Measurements from ENCODE around the gene FOXR1.
"Not testable (repeated sequence)": the region's sequence is repeated elsewhere in the genome, so short reads cannot be mapped to it uniquely, and the experiment has no call there.

FOXR1 gene

DNA sequence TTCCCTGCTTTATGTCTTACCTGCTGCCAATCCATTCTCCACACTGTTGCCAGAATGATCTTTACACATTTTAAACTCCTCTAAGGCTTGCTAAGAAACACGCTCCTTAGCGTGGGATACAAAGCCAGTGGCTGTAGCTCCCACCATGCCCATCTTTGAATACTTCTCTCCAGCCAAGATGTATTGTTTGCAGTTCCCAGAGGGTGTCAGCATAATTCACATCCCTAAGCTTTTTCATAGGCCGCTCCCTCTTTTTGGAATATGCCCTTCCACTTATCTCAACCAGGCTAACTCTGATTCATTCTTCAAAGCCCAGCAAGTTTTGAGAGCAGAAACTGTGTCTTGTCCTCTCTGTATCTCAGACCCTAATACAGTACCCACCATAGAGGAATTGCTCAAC, 23.6 kb upstream of the FOXR1 start:
- DNase-seq, result no peak

DNA sequence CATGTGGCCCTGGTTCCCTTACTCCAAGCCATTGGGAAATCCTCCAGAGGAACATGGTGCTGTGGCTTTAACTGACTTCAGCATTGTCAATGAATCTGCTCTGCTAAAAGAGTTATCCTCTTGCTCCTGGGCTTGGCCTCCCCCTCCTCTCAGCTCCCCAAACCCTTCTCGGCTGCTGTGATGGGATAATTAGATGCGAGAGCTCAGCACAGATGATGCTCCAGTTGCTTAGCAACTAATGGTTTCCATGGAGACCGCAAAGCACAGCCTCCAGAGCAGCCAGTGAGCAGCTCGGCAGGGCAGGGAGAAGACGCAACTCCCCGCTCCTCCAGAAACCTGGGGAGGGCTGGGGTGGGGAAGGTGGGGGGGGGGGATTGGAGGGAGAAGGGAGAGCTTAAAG, 18.3 kb upstream of the FOXR1 start:
- no peak for DNase-seq

DNA sequence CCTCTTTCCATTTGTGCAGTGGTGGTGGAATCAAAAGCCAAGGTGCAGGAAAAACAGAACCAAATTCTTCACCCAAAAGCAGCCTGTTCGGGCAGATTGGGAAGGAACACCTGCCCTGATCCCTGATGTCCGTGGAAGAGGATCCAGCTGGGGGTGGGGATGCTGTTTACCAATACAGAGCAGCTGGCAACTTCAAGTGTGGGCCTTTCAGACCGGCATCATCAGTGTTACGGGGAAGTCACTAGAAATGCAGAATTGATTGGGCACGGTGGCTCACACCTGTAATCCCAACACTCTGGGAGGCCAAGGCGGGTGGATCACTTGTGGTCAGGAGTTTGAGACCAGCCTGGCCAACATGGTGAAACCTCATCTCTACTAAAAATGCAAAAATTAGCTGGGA, 17.6 kb upstream of the FOXR1 start:
- not testable (repeated sequence) for DNase-seq

DNA sequence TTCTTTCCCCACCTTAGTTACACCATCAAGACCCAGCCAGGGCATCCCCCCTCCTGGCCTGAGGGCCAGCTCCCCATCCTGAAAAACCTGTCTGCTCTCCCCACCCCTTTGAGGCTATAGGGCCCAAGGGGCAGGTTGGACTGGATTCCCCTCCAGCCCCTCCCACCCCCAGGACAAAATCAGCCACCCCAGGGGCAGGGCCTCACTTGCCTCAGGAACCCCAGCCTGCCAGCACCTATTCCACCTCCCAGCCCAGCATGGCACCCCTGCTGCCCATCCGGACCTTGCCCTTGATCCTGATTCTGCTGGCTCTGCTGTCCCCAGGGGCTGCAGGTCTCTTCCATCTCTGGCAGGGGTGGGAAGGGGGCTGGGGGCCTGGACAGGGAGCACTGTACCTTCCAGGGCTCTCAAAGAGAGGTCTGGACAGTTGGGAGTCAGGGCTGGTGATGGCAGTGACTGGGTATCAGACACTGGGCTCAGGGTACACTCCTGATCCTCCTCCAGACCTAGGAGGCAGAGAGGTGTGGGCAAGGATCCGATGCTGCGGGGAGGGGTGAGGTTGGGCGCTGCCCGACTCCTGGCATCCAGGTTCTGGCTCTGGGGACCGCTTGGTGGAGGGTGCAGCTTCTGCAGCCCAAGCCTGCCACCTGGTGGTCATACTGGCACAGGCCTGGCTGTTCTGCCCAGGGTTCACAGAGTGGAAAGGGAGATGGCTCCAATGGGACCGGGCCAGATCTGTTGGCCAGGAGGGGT, 15.3 kb upstream of the FOXR1 start, which contains the start of gene UPK2:
UPK2 (plus strand) TSS at position 205 of the 753 bp plus-strand sequence; CDS start at position 258, 53 bp downstream.
- peak; percentile 90 for DNase-seq

DNA sequence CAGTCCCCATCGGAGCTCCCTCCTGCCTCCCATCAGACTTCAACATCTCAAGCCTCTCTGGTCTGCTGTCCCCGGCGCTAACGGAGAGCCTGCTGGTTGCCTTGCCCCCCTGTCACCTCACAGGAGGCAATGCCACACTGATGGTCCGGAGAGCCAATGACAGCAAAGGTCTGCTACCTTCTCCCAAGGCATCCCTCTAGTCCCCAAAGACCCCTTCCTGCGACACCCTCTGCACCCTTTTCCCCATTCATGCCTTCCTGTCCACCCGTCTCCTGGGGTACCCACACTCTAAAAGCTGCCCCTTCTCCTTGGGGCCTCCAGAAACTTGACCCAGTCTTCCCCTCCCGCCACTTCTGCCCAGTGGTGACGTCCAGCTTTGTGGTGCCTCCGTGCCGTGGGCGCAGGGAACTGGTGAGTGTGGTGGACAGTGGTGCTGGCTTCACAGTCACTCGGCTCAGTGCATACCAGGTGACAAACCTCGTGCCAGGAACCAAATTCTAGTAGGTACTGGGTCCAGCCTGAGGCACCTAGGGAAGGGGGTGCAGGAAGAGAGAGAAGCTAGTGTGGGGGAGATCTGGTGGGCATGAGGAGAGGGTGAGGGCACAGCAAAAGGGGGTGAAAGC, 14.6 kb upstream of the FOXR1 start:
- DNase-seq, result no peak

DNA sequence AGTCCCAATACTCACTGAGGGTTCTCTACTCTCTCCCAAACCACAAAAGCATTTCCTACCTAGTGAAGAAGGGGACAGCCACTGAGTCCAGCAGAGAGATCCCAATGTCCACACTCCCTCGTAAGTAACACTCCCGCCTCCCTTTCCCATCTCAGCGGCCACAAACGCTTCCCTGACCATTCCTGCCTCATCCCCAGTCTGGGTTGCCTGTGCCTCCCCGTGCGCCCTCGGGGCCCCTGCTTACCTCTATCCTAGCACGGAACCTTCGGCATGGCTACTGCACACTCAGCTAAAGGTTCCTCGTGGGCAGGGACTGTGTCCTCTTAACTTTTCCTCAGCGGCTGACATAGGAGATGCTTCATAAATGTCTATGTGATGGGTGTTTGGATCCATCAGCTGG, 14.0 kb upstream of the FOXR1 start:
- DNase-seq, result no peak

DNA sequence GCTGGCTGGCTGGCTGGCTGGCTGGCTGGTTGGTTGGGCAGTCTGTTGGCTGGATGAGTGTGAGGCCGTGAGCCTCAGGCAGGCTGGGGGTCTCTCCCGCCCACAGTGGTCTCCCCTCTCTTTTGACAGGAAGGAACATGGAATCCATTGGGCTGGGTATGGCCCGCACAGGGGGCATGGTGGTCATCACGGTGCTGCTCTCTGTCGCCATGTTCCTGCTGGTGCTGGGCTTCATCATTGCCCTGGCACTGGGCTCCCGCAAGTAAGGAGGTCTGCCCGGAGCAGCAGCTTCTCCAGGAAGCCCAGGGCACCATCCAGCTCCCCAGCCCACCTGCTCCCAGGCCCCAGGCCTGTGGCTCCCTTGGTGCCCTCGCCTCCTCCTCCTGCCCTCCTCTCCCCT, 13.6 kb upstream of the FOXR1 start:
- no peak for DNase-seq

DNA sequence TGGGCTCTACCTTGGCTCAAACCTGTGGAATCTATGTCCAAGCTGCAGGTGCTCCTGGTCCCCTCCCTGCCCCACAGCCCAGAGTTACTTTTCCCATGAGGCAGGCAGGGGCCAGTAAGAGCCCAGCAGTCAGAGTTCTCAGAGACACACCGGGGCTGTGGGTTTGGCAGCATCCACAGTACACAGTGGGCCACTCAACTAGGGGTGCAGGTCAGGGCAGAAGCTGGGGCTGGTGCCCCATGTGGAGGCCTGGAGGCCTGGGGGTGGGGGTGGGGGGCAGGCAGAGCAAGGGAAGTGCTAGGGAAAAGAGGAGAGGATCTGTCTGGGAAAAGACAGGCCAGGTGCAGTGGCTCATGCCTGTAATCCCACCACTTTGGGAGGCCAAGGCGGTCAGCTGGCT, 13.0 kb upstream of the FOXR1 start:
- DNase-seq, result no peak

DNA sequence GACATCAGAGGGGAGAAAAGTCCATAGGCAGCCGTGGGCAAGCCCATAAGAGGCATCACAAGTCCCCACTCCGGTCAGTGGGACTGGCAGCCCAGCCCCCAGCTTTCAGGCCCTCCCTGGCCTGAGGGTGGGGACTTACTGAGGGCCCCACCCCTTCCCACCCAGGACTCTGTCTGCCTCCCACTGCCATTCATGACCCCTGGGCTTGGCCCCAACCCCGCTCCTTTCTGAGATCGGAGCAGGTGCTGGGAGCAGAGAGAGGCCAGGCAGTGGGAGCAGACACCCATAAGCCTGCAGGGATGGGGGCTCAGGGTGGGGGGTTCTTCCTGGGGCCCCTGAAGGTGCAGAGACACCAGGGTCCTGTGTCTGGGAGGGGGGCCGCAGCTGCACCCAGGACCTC, 10.4 kb upstream of the FOXR1 start:
- DNase-seq, result no peak

DNA sequence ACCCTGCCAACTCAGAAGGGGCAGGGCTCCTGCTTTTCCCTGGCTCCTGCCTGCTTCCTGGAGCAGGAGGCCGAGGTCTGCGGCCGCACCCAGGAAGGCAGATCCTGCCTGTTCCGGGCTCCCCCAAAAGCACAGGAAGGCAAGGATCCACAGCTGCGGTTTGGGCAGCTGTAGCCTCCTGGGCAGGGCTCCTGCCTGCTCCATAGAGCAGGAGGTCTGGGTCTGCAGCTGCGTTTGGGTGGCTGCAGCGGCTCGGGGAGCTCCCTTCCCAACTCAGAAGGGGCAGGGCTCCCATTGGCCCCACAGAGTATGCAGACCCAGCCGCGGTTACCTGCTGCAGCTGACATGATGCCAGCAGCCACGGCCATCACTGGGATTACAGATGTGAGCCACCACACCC, 10.0 kb upstream of the FOXR1 start:
- DNase-seq, result no peak

DNA sequence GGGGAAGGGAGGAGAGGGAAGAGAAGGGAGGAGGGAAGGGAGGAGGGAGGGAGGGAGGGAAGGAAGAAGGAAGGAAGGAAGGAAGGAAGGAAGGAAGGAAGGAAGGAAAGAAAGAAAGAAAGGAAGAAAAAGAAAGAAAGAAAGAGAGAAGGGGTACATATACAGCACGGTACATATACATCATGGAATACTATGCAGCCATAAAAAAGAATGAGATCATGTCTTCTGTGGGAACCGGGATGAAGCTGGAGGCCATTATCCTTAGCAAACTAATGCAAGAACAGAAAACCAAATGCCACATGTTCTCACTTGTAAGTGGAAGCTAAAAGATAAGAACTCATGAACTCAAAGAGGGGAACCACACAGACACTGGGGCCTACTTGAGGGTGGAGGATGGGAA, 2.1 kb upstream of the FOXR1 start:
- not testable (repeated sequence) for DNase-seq

DNA sequence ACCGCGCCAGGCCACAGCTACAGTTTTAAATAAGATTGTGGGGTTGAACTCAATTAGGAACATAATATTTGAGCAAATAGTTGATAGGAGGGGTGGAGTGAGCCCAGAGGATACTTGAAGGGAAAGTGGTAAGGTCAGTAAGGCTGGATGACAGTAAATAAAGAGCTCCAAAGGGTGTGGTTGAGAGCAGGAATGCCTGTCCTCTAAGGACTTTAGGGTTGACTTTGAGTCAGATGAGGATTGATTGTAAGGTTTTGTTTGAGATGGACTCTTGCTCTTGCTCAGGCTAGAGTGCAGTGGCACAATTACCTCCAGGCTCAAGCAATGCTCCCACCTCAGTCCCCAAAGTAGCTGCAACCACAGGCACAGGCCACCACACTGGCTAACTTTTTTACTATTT, 2.4 kb downstream of the FOXR1 start:
- DNase-seq, result no peak

DNA sequence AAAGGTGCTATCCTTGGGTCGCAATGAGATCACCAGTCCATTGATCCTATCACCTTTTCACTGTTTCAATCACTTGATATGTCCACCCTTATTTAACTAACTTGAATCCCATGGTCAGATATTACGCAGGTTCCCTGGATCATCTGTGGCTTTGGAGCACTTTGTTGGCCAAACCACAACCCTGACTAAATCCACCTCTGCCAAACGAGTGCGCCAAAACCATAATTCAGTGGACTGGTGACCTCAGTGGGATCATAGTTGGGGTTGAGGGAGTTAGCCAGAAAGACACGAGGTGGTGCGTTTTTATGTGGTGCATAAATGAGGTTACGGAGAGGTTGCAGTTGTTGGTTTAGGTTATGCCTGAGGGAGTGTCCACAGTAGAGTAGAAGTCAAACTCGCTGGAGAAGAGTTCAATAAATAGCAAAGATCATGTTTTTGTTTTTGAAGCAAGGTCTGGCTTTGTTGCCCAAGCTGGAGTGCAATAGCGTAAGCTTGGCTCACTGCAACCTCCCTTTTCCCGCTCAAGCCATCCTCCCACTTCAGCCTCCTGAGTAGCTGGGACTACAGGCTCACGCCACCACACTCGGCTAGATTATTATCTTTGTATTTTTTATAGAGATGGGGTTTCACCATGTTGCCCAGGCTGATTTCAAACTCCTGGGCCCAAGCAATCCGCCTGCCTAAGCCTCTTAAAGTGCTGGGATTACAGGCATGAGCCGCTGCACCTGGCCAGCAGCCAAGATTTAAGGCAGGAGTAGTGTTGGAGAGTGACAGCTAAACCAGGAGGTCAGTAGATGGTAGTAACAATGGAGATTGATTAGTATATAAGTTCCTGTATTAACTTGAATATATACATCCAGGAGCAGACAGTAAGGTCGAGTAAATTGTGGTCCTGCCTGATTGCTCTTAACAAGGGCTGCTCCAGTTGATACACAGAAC, 4.5 kb downstream of the FOXR1 start:
- no peak for DNase-seq

DNA sequence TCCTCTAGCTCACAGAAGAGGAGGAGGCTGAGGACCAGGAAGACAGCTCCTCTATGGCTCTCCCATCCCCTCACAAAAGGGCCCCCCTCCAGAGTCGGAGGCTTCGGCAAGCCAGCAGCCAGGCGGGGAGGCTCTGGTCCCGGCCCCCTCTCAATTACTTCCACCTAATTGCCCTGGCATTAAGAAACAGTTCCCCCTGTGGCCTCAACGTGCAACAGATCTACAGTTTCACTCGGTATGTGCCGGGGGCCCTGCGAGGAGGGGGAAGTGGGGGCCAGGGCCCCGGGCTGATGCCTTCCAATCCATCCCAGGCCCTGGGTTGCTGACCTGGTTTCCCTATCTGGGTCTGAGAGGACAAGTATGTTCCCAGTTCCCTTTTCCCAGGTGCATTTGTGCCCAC, 7.9 kb downstream of the FOXR1 start:
- no peak for DNase-seq

DNA sequence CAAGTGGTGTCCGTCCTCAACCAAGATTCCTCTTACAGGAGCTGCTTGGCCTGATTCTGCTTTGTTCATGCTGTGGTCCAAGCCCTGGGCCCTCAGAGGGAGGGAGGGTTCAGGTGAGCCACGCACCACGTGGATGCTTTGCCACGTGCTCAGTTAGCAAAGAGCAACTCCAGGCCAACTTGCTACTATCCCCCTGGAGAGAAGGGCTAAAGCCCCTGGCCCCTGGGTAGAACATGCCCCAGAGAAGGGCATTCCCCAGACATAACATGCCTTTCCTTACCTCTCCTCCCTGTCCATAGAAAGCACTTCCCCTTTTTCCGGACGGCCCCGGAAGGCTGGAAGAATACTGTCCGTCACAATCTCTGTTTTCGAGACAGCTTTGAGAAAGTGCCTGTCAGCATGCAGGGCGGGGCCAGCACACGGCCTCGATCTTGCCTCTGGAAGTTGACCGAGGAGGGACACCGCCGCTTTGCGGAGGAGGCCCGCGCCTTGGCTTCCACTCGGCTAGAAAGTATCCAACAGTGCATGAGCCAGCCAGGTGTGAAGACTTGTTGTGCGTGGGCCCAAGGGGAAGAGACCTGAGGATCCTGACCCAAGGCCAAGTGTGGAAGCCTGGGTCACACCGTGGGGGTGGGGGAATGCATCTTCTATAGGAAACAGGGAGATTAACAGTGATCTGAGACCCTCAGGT, 8.8 kb downstream of the FOXR1 start:
- no peak for DNase-seq

DNA sequence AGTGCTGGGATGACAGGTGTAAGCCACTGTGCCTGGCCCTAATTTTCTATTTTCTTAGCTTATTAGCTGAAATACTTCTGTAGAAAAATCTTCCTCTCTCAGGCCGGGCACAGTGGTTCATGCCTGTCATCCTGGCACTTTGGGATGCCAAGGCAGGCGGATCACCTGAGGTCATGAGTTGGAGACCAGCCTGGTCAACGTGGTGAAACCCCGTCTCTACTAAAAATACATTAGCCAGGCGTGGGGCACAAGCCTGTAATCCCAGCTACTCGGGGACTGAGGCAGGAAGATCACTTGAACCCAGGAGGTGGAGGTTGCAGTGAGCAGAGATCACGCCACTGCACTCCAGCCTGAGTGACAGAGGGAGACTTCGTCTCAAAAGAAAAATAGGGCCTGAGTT, 12.8 kb downstream of the FOXR1 start:
- not testable (repeated sequence) for DNase-seq

DNA sequence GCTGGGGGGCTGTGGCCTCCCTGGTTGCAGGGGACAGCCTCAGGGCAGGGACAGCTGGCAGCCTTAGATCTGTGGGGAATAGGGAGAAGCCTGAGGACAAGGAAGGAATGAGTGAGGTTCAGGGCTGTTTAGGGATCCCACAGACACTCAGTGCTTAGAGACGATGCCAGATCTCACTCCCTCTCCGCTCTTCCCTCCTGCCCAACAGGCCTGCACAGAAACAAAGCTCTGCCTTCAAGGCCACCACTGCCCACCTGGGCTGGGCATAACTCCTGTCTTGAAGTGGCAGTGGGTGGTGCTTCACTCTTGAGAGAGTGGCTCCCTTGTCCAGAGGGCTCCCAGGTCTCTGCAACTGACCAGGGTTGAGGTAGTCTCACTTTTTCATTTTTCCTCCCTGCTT, 13.3 kb downstream of the FOXR1 start:
- DNase-seq, result no peak

DNA sequence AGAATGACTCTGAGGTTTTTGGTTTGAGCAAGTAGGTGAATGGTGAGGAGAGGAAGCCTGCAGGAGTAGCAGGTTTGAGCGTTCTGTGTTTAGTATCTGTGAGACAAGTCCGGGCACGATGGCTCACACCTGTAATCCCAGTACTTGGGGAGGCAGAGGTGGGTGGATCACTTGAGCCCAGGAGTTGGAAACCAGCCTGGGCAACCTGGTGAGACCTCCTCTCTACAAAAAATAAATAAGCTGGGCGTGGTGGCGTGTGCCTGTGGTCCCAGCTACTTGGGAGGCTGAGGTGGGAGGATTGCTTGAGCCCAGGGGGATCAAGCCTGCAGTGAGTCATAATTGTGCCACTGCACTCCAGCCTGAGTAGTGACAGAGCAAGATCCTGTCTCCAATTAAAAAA, 16.7 kb downstream of the FOXR1 start:
- no peak for DNase-seq

DNA sequence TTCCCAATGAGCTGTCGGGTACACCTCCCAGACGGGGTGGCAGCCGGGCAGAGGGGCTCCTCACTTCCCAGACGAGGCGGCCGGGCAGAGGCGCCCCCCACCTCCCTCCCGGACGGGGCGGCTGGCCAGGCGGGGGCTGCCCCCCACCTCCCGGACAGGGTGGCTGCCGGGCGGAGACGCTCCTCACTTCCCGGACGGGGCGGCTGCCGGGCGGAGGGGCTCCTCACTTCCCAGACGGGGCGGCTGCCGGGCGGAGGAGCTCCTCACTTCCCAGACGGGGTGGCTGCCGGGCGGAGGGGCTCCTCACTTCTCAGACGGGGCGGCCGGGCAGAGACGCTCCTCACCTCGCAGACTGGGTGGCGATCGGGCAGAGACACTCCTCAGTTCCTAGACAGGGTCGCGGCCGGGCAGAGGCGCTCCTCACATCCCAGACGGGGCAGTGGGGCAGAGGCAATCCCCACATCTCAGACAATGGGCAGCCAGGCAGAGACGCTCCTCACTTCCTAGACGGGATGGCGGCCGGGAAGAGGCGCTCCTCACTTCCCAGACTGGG, 20.0 kb downstream of the FOXR1 start:
- DNase-seq, result not testable (repeated sequence)

DNA sequence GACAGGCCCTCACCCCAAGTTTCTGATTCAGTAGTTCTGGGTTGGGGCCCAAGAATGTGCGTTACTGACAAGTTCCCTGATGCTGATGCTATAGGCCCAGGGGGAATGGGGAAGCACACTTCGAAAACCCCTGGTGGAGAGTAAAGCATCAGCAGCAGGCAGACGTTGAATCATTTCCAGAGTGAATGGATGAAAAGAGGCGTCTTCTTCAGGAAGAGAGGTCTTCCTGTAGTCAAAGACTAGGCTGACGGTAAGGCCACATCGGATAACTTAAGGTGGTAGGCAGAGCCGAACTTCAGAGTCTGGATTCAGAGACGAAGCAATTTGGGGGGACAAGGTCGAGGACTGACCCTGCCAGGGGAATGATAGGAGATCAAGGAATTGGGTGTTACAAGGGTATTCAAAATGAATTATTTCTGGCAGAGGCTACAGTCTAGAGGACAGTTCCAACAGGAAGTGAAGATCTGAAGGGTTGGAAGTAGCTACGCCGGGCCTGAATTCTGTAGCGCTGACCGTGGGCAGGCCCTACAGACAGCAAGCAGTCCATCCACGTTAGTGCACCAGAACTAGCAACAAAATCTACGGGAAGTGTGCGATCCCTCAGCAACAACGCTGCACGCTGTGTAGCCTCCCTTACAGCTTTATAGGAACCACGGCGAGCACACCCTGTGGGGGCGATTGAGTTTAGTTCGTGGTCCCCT, 25.5 kb downstream of the FOXR1 start:
- DNase-seq, result peak; percentile 25

DNA sequence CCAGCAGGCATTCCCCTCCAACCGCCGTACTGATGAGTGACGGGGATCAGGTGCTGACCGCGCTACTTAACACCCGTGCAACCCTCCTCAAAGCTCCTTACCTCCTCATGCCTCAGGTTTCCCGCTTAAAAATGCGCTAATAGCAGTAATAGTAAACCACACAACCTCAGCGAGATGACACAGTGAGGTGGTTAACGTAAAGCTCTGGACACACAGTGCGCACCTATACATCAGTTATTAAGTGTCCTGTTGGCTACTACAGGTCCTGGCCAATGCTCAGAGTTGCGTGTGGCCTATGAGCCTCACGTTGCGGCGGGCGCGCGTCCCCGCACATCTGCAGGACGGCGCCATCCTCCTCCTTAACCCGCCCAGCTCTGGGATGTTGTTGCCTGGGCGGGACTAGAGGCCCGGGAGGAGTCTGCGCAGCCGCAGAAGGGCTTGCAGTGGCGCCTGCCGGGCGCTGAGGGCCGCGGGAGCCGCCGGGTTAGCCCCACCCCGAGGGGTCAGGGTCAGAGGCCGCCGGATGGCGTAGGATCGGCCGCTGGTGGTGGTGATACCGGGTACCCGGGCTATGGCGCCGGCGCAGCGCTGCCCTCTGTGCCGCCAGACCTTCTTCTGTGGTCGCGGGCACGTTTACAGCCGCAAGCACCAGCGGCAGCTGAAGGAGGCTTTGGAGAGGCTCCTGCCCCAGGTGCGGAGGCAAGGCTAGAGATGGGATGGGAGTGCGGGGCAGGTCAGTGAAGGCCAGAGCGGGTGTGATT, 26.2 kb downstream of the FOXR1 start, which contains the start of gene CENATAC:
CENATAC (plus strand) TSS at position 512 of the 761 bp plus-strand sequence; CDS start at position 572, 60 bp downstream.
- peak; percentile 95 for DNase-seq
